AG04450 (cell line): ENCODE measurements around the gene ATP8A2. TPM values are rescaled to one million over a fixed set of nuclear protein-coding genes. Genes with fewer than 3 reads are reported as not detected.

Source experiments
- CTCF ChIA-PET: fragments of 300-600, 350-600 bp; formaldehyde crosslinking; extraction: SDS; loops from one replicate; lab custom pipeline; 2022; ENCODE audit warnings: antibody characterized with exemption, inconsistent platforms; lab: Charles Lee
- POLR2A ChIA-PET: fragments of 350-600 bp; formaldehyde crosslinking; extraction: SDS; loops from one replicate; lab custom pipeline; 2021; ENCODE audit warnings: antibody characterized with exemption, inconsistent platforms; lab: Yijun Ruan, JAX
- DNase-seq: peaks from one replicate; pipeline ENCODE4 v3.0.0-alpha.2; 2011; ENCODE audit warnings: low read depth, low spot score
- H3K27ac ChIP-seq: one replicate; pipeline ENCODE4 v1.5.1; 2012; ENCODE audit warnings: low read depth, low read length, control low read depth
- H3K27me3 ChIP-seq: one replicate; pipeline ENCODE4 v1.6.0; 2012; ENCODE audit warnings: low read length; ENCODE audit not compliant: control insufficient read depth, insufficient read depth
- H3K4me3 ChIP-seq: 2 replicates; pipeline ENCODE4 v1.5.1; 2011; ENCODE audit warnings: mild to moderate bottlenecking, low read depth, low read length, control low read depth
- H3K9me3 ChIP-seq: 2 replicates; pipeline ENCODE4 v1.5.1; 2012; ENCODE audit warnings: low read length; ENCODE audit not compliant: control insufficient read depth, insufficient read depth
- CTCF ChIP-seq: IDR thresholded peaks from 2 replicates; pipeline ENCODE4 v1.5.1; 2011; ENCODE audit warnings: low read depth, low read length, control low read depth, inconsistent platforms
- polyA plus RNA-seq: library from polyadenylated mRNA; depleted of rRNA; stranded (reverse); fragments of >200 nt; gene quantifications from 2 replicates; pipeline ENCODE4 v1.2.3, GENCODE V29; 2011

ATP8A2 gene
- polyA plus RNA-seq, 1 experiment = 0.19 TPM

- no peaks in the 10 kb centered on the region; the same call in 1 of the 2 replicates for H3K9me3 ChIP-seq
- no peak for TF ChIP-seq CTCF
- H3K4me3 ChIP-seq = no peak overlapping the region
- ChIA-PET CTCF (no interaction called here), POLR2A (no interaction called here)
- DNase-seq = no peak
- no peak overlapping the region for H3K27ac ChIP-seq
- H3K27me3 ChIP-seq = peaks cover 35% of the 10 kb centered on the region
These were observed 678.9 kb downstream of the ATP8A2 start for GRCh38 chr13:26050568-26051230.

- no peak for TF ChIP-seq CTCF
- no peak for DNase-seq
- ChIA-PET CTCF (no interaction called here), POLR2A (no interaction called here)
- Histone ChIP-seq H3K27ac (no peak overlapping the region), H3K4me3 (peak overlapping the region; percentile 45; the same call in 1 of the 2 replicates), H3K27me3 (peaks cover 35% of the 10 kb centered on the region), H3K9me3 (no peaks in the 10 kb centered on the region; the same call in 1 of the 2 replicates)
These were observed 679.5 kb downstream of the ATP8A2 start for GRCh38 chr13:26051231-26051656.

- no peak for TF ChIP-seq CTCF
- no peak for DNase-seq
- Histone ChIP-seq H3K27me3 (peaks cover 35% of the 10 kb centered on the region), H3K4me3 (peak within 1 kb of the TSS; percentile 45), H3K27ac (no peak within 1 kb of the TSS), H3K9me3 (no peaks in the 10 kb centered on the region; the same call in 1 of the 2 replicates)
- ChIA-PET POLR2A (no interaction called here), CTCF (interaction anchor here (0.6 kb wide), 1 partner anchor 1057 kb away, joined by 4 read pairs; no protein-coding TSS in a partner anchor)
These were observed 680.0 kb downstream of the ATP8A2 start, which contains the start of gene SHISA2 for GRCh38 chr13:26051657-26052311. TSS of gene SHISA2 (minus strand) at chr13:26052016. CDS start at chr13:26050975, 1,041 bp downstream.

GRCh38 chr13:26052337-26052736 lies 680.6 kb downstream of the ATP8A2 start:
- CTCF ChIA-PET = interaction anchor here (0.6 kb wide), 1 partner anchor 1057 kb away, joined by 4 read pairs; no protein-coding TSS in a partner anchor
- TF ChIP-seq CTCF = no peak
- peak overlapping the region; percentile 45 for H3K4me3 ChIP-seq
- DNase-seq = no peak
- H3K9me3 ChIP-seq = no peaks in the 10 kb centered on the region; the same call in 1 of the 2 replicates
- H3K27ac ChIP-seq = no peak overlapping the region
- POLR2A ChIA-PET = no interaction called here
- H3K27me3 ChIP-seq = peaks cover 35% of the 10 kb centered on the region

GRCh38 chr13:26053418-26053980 lies 681.7 kb downstream of the ATP8A2 start:
- ChIA-PET CTCF (no interaction called here), POLR2A (no interaction called here)
- no peak for TF ChIP-seq CTCF
- Histone ChIP-seq H3K9me3 (no peaks in the 10 kb centered on the region; the same call in 1 of the 2 replicates), H3K4me3 (no peak overlapping the region), H3K27me3 (peaks cover 35% of the 10 kb centered on the region), H3K27ac (no peak overlapping the region)
- DNase-seq = no peak
